Caco-2 (cell line): ENCODE measurements around the gene TAMALIN. TPM values are rescaled to one million over a fixed set of nuclear protein-coding genes. Genes with fewer than 3 reads are reported as not detected.

Source experiments
- BruUV-seq: library from RNA; stranded (reverse); fragments of 400-500 nt; replicated peaks from 2 replicates; lab custom pipeline; 2021; lab: Mats Ljungman, UMichigan
- CTCF ChIA-PET: fragments of 300-600 bp; sonication (Branson Sonifier 250); formaldehyde crosslinking; loops from one replicate; lab custom pipeline; 2022; ENCODE audit warnings: antibody characterized with exemption; lab: Charles Lee
- POLR2A ChIA-PET: fragments of 300-600 bp; sonication (Branson Sonifier 250); formaldehyde crosslinking; loops from one replicate; lab custom pipeline; 2022; ENCODE audit warnings: antibody characterized with exemption; lab: Charles Lee
- DNase-seq, 2 experiments: peaks; one replicate each; pipeline versions ENCODE4 v3.0.0 to v3.0.0-alpha.2; 2020 to 2022
- H3K27me3 ChIP-seq: replicated peaks from 2 replicates; pipeline ENCODE4 v1.6.0; 2011; ENCODE audit warnings: low read length; ENCODE audit not compliant: control insufficient read depth, insufficient read depth
- H3K36me3 ChIP-seq: 2 replicates; pipeline ENCODE4 v1.5.1; 2011; ENCODE audit warnings: low read length; ENCODE audit not compliant: control insufficient read depth, insufficient read depth
- H3K4me1 ChIP-seq: fragments of 250-450 bp; sonication (Bioruptor Pico); 2 replicates; pipeline ENCODE4 v1.5.1; 2020; ENCODE audit warnings: mild to moderate bottlenecking
- H3K4me3 ChIP-seq: 2 replicates; pipeline ENCODE4 v1.5.1; 2011; ENCODE audit warnings: low read depth, mild to moderate bottlenecking, control low read depth, low read length
- H3K9me3 ChIP-seq: fragments of 250-450 bp; sonication (Bioruptor Pico); 2 replicates; pipeline ENCODE4 v1.5.1; 2020; ENCODE audit warnings: mild to moderate bottlenecking, moderate library complexity
- H3K27ac Mint-ChIP-seq: one replicate; pipeline ENCODE4 v1.8.0; 2022; ENCODE audit warnings: mixed read lengths; ENCODE audit not compliant: unreplicated experiment
- H3K27me3 Mint-ChIP-seq: one replicate; pipeline ENCODE4 v1.8.0; 2022; ENCODE audit warnings: mixed read lengths; ENCODE audit not compliant: insufficient read depth, unreplicated experiment
- H3K36me3 Mint-ChIP-seq: one replicate; pipeline ENCODE4 v1.8.0; 2022; ENCODE audit warnings: mild to moderate bottlenecking, mixed read lengths; ENCODE audit not compliant: insufficient read depth, unreplicated experiment
- H3K4me1 Mint-ChIP-seq: one replicate; pipeline ENCODE4 v1.8.0; 2022; ENCODE audit warnings: low read depth, mixed read lengths; ENCODE audit not compliant: unreplicated experiment
- H3K4me3 Mint-ChIP-seq: one replicate; pipeline ENCODE4 v1.8.0; 2022; ENCODE audit warnings: mild to moderate bottlenecking, moderate library complexity, mixed read lengths; ENCODE audit not compliant: unreplicated experiment
- H3K9me3 Mint-ChIP-seq: one replicate; pipeline ENCODE4 v1.8.0; 2022; ENCODE audit warnings: mixed read lengths; ENCODE audit not compliant: unreplicated experiment
- CTCF ChIP-seq, 2 experiments: fragments of 200-600 bp in 1 of 2; IDR thresholded peaks; 1 replicate in 1 of 2; 2 replicates in 1 of 2; pipeline versions ENCODE4 v1.5.1 to v1.8.0; 2011 to 2022; ENCODE audit warnings: antibody characterized with exemption in 1 of 2, control low read depth in 1 of 2, inconsistent platforms in 1 of 2, low read depth in 1 of 2, low read length in 1 of 2, mild to moderate bottlenecking in 1 of 2, moderate library complexity in 1 of 2; ENCODE audit not compliant: insufficient read depth in 1 of 2, severe bottlenecking in 1 of 2, unreplicated experiment in 1 of 2
- intact Hi-C: fragments of 100-400 bp; cut with micrococcal nuclease; formaldehyde crosslinking; loops from one replicate; pipeline ENCODE4 v1.10.0; 2022; ENCODE audit not compliant: unreplicated experiment
- total RNA-seq: library from RNA; stranded (reverse); gene quantifications from 2 replicates; pipeline ENCODE4 v1.2.3, GENCODE V29; 2022

TAMALIN gene
- total RNA-seq, 1 experiment from 2014 or later, result 4.1 TPM

GRCh38 chr12:51969643-51970042 lies 37.1 kb upstream of the TAMALIN start:
- POLR2A ChIA-PET, result no interaction called here
- TF ChIP-seq CTCF (IDR thresholded peaks at IDR 0.05; ENCODE audit: insufficient read depth in 1 of 2, low read depth in 1 of 2, low read length in 1 of 2, severe bottlenecking in 1 of 2, unreplicated experiment in 1 of 2), result no peak
- peaks cover 34% of the 10 kb centered on the region for H3K36me3 Mint-ChIP-seq

GRCh38 chr12:51970904-51971646 lies 35.7 kb upstream of the TAMALIN start:
- peaks cover 69% of the 10 kb centered on the region for H3K4me1 ChIP-seq
- H3K36me3 ChIP-seq, result peaks cover 12% of the 10 kb centered on the region
- BruUV-seq, result no TSS peak
- no peak overlapping the region for H3K4me3 ChIP-seq
- Mint-ChIP-seq H3K4me1 (peaks cover 56% of the 10 kb centered on the region), H3K27ac (peak overlapping the region; percentile 10), H3K27me3 (no peaks in the 10 kb centered on the region), H3K4me3 (no peak overlapping the region), H3K36me3 (peaks cover 37% of the 10 kb centered on the region), H3K9me3 (peaks cover 1% of the 10 kb centered on the region)
- ChIA-PET CTCF (interaction anchor here (0.8 to 2.8 kb wide), 6 partner anchors 9 to 54 kb away, joined by 3 to 19 read pairs (median 4); no protein-coding TSS in a partner anchor), POLR2A (interaction anchor here (0.6 to 1.0 kb wide), 2 partner anchors 9 to 814 kb away, joined by 4 to 9 read pairs; no protein-coding TSS in a partner anchor)
- intact Hi-C loops, result no loop called here
- H3K27me3 ChIP-seq, result no peaks in the 10 kb centered on the region
- no peaks in the 10 kb centered on the region for H3K9me3 ChIP-seq
- peak; percentile 53 to 62 for DNase-seq
- TF ChIP-seq CTCF (IDR thresholded peaks at IDR 0.05; ENCODE audit: insufficient read depth in 1 of 2, low read depth in 1 of 2, low read length in 1 of 2, severe bottlenecking in 1 of 2, unreplicated experiment in 1 of 2), result peak; percentile 68 to 74

More at GRCh38 chr12:51969643-51970042, 37.1 kb upstream of the TAMALIN start:
- H3K4me3 Mint-ChIP-seq, result no peak overlapping the region
- peaks cover 11% of the 10 kb centered on the region for H3K9me3 Mint-ChIP-seq
- BruUV-seq, result no TSS peak
- DNase-seq, result no peak
- intact Hi-C loops, result no loop called here
- Histone ChIP-seq H3K4me3 (no peak overlapping the region), H3K4me1 (peaks cover 55% of the 10 kb centered on the region), H3K36me3 (peaks cover 2% of the 10 kb centered on the region; the same call in 1 of the 2 replicates), H3K9me3 (no peaks in the 10 kb centered on the region), H3K27me3 (no peaks in the 10 kb centered on the region)
- H3K27me3 Mint-ChIP-seq, result no peaks in the 10 kb centered on the region
- peaks cover 52% of the 10 kb centered on the region for H3K4me1 Mint-ChIP-seq
- H3K27ac Mint-ChIP-seq, result no peak overlapping the region
- CTCF ChIA-PET, result interaction anchor here (0.5 to 1.7 kb wide), 3 partner anchors 11 to 93 kb away, joined by 3 to 5 read pairs (median 3); no protein-coding TSS in a partner anchor

- no peak for DNase-seq
- intact Hi-C loops, result loop anchor here (1.0 kb wide), 1 partner anchor 8 kb away; no protein-coding TSS in a partner anchor
- H3K36me3 ChIP-seq, result peaks cover 11% of the 10 kb centered on the region
- POLR2A ChIA-PET, result interaction anchor here (0.6 to 1.0 kb wide), 2 partner anchors 10 to 815 kb away, joined by 4 to 9 read pairs; no protein-coding TSS in a partner anchor
- peaks cover 77% of the 10 kb centered on the region for H3K4me1 ChIP-seq
- H3K4me3 ChIP-seq, result no peak overlapping the region
- Mint-ChIP-seq H3K9me3 (no peaks in the 10 kb centered on the region), H3K4me3 (no peak overlapping the region), H3K27ac (peak overlapping the region; percentile 10), H3K27me3 (no peaks in the 10 kb centered on the region), H3K4me1 (peaks cover 63% of the 10 kb centered on the region), H3K36me3 (peaks cover 44% of the 10 kb centered on the region)
- no peaks in the 10 kb centered on the region for H3K9me3 ChIP-seq
- BruUV-seq, result no TSS peak
- CTCF ChIA-PET, result interaction anchor here (0.7 to 2.8 kb wide), 7 partner anchors 9 to 148 kb away, joined by 3 to 19 read pairs (median 5); no protein-coding TSS in a partner anchor
- H3K27me3 ChIP-seq, result no peaks in the 10 kb centered on the region
- TF ChIP-seq CTCF (IDR thresholded peaks at IDR 0.05; ENCODE audit: insufficient read depth in 1 of 2, low read depth in 1 of 2, low read length in 1 of 2, severe bottlenecking in 1 of 2, unreplicated experiment in 1 of 2), result no peak
Observed at GRCh38 chr12:51971679-51972421, 34.9 kb upstream of the TAMALIN start.
